GM18909 (cell line): ENCODE results near the gene TAF13.

Experiments used
- ATAC-seq: cut with Tn5 transposase; IDR thresholded peaks from one replicate; pipeline ENCODE4 v1.9.1; 2021; ENCODE audit warnings: mild to moderate bottlenecking; ENCODE audit not compliant: unreplicated experiment, poor library complexity

The TAF13 gene

GRCh38 chr1:109075531-109076490 lies at the start of gene TAF13:
TAF13 (minus strand) TSS chr1:109076003; CDS start chr1:109075947, 56 bp downstream.
- peak; percentile 100 for ATAC-seq

GRCh38 chr1:109120356-109120755 lies 44.6 kb upstream of the TAF13 start:
- no peak for ATAC-seq

- ATAC-seq = no peak
Observed at GRCh38 chr1:109118089-109118488, 42.3 kb upstream of the TAF13 start.

- no peak for ATAC-seq
Observed at GRCh38 chr1:109116286-109116685, 40.5 kb upstream of the TAF13 start.

GRCh38 chr1:109115685-109116084 lies 39.9 kb upstream of the TAF13 start:
- no peak for ATAC-seq

- no peak for ATAC-seq
Observed at GRCh38 chr1:109114342-109114674, 38.5 kb upstream of the TAF13 start.

GRCh38 chr1:109113590-109114341 lies 38.0 kb upstream of the TAF13 start, which contains the start of gene ELAPOR1:
ELAPOR1 (plus strand) TSS chr1:109114115; CDS start chr1:109114184, 69 bp downstream.
- no peak for ATAC-seq

- ATAC-seq = peak; percentile 64
Observed at GRCh38 chr1:109112652-109113285, 37.0 kb upstream of the TAF13 start.

- peak; percentile 44 for ATAC-seq
Observed at GRCh38 chr1:109112056-109112651, 36.4 kb upstream of the TAF13 start.

GRCh38 chr1:109111386-109112055 lies 35.7 kb upstream of the TAF13 start:
- no peak for ATAC-seq

GRCh38 chr1:109109906-109110305 lies 34.1 kb upstream of the TAF13 start:
- no peak for ATAC-seq

GRCh38 chr1:109107785-109108184 lies 32.0 kb upstream of the TAF13 start:
- no peak for ATAC-seq

GRCh38 chr1:109105881-109106280 lies 30.1 kb upstream of the TAF13 start:
- ATAC-seq = no peak

- ATAC-seq = no peak
Observed at GRCh38 chr1:109104364-109105151, 28.8 kb upstream of the TAF13 start.

- peak; percentile 92 for ATAC-seq
Observed at GRCh38 chr1:109099938-109100773, 24.4 kb upstream of the TAF13 start.

- no peak for ATAC-seq
Observed at GRCh38 chr1:109096120-109096519, 20.3 kb upstream of the TAF13 start.

GRCh38 chr1:109095631-109096030 lies 19.8 kb upstream of the TAF13 start:
- ATAC-seq = no peak

GRCh38 chr1:109094871-109095270 lies 19.1 kb upstream of the TAF13 start:
- no peak for ATAC-seq
